NCI-H526 treated with DMSO at 0.1 percent for 48 hours (cell line): ENCODE results near the gene TRIM28.
"Not testable (repeated sequence)": the region's sequence is repeated elsewhere in the genome, so short reads cannot be mapped to it uniquely, and the experiment has no call there.

Experiments
- DNase-seq: peaks from one replicate; lab custom pipeline; 2025; lab: John Stamatoyannopoulos, UW

Gene TRIM28

GRCh38 chr19:58561373-58562121 lies 17.7 kb downstream of the TRIM28 start:
- DNase-seq = no peak

- DNase-seq = no peak
Observed at GRCh38 chr19:58562122-58563033, 18.5 kb downstream of the TRIM28 start.

- no peak for DNase-seq
Observed at GRCh38 chr19:58563034-58563573, 19.2 kb downstream of the TRIM28 start.

GRCh38 chr19:58563823-58564222 lies 20.0 kb downstream of the TRIM28 start:
- no peak for DNase-seq

- no peak for DNase-seq
Observed at GRCh38 chr19:58566989-58567388, 23.1 kb downstream of the TRIM28 start.

- no peak for DNase-seq
Observed at GRCh38 chr19:58568453-58569130, 24.7 kb downstream of the TRIM28 start.

GRCh38 chr19:58569191-58569942 lies 25.5 kb downstream of the TRIM28 start:
- no peak for DNase-seq

- no peak for DNase-seq
Observed at GRCh38 chr19:58569943-58570670, 26.2 kb downstream of the TRIM28 start.

- DNase-seq = no peak
Observed at GRCh38 chr19:58570770-58571574, 27.1 kb downstream of the TRIM28 start.

GRCh38 chr19:58571575-58571947 lies 27.7 kb downstream of the TRIM28 start:
- no peak for DNase-seq

GRCh38 chr19:58572026-58572817 lies 28.4 kb downstream of the TRIM28 start:
- DNase-seq = no peak

- DNase-seq = no peak
Observed at GRCh38 chr19:58572818-58573657, 29.2 kb downstream of the TRIM28 start, which contains the start of gene MZF1. MZF1 (minus strand) TSS chr19:58573335; CDS start chr19:58571389, 1,946 bp downstream.

- DNase-seq = no peak
Observed at GRCh38 chr19:58573658-58574164, 29.8 kb downstream of the TRIM28 start.

GRCh38 chr19:58575183-58576041 lies 31.5 kb downstream of the TRIM28 start:
- no peak for DNase-seq

GRCh38 chr19:58577581-58577980 lies 33.7 kb downstream of the TRIM28 start:
- not testable (repeated sequence) for DNase-seq

GRCh38 chr19:58578012-58578925 lies 34.4 kb downstream of the TRIM28 start:
- DNase-seq = no peak
